ENCODE results near the gene ASPM.

DNA sequence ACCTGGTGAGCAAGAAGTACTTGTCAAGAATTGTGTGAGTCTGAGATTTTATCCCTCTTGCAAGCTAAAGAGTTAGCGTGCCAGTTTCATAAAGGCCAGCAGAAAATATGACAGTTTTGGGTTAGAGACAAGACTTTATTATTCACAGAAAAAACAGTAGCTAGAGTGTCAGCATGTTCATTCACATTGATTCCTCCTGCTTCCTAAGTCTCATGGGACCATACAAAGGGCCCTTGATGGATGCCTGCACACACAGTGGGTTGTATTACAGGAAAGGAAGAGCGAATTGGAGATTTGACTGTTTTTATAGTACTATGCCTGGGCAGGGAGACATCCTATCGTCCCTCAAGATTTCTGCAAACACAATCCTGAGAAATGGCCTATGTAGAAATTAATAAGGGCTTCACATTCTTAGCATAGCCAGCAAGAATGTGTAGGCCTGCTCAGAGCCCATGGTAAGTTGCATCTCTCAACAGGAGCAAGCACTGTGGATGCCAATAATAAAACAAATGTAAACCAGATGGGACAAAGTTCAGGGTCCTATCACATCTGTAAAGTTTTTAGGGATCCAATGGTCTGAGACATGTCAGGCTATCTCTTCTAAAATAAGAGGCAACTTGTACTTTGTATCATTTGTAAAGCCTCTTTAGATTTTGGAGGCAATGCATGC lies 4.0 kb upstream of the ASPM start:
- TF ChIP-seq ESRRG (CRISPR knock-in tag; IDR thresholded peaks at IDR 0.05) (no peak), ZNF70 (CRISPR knock-in tag; IDR thresholded peaks at IDR 0.05) (no peak), PPARA (CRISPR knock-in tag; IDR thresholded peaks at IDR 0.05; ENCODE audit: borderline replicate concordance) (no peak), ZFP3 (CRISPR knock-in tag; IDR thresholded peaks at IDR 0.05) (no peak), CSDC2 (CRISPR knock-in tag; IDR thresholded peaks at IDR 0.05) (no peak), RARB (CRISPR knock-in tag; IDR thresholded peaks at IDR 0.05) (no peak), OSR1 (CRISPR knock-in tag; IDR thresholded peaks at IDR 0.05) (no peak)
- TF ChIP-seq, protein P1, sequence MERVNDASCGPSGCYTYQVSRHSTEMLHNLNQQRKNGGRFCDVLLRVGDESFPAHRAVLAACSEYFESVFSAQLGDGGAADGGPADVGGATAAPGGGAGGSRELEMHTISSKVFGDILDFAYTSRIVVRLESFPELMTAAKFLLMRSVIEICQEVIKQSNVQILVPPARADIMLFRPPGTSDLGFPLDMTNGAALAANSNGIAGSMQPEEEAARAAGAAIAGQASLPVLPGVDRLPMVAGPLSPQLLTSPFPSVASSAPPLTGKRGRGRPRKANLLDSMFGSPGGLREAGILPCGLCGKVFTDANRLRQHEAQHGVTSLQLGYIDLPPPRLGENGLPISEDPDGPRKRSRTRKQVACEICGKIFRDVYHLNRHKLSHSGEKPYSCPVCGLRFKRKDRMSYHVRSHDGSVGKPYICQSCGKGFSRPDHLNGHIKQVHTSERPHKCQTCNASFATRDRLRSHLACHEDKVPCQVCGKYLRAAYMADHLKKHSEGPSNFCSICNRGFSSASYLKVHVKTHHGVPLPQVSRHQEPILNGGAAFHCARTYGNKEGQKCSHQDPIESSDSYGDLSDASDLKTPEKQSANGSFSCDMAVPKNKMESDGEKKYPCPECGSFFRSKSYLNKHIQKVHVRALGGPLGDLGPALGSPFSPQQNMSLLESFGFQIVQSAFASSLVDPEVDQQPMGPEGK (CRISPR knock-in tag; IDR thresholded peaks at IDR 0.05; ENCODE audit: borderline replicate concordance), result no peak
- TF ChIP-seq, protein P2, sequence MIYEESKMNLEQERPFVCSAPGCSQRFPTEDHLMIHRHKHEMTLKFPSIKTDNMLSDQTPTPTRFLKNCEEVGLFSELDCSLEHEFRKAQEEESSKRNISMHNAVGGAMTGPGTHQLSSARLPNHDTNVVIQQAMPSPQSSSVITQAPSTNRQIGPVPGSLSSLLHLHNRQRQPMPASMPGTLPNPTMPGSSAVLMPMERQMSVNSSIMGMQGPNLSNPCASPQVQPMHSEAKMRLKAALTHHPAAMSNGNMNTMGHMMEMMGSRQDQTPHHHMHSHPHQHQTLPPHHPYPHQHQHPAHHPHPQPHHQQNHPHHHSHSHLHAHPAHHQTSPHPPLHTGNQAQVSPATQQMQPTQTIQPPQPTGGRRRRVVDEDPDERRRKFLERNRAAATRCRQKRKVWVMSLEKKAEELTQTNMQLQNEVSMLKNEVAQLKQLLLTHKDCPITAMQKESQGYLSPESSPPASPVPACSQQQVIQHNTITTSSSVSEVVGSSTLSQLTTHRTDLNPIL (CRISPR knock-in tag; IDR thresholded peaks at IDR 0.05; ENCODE audit: low read depth), result no peak
- TF ChIP-seq, protein P3, sequence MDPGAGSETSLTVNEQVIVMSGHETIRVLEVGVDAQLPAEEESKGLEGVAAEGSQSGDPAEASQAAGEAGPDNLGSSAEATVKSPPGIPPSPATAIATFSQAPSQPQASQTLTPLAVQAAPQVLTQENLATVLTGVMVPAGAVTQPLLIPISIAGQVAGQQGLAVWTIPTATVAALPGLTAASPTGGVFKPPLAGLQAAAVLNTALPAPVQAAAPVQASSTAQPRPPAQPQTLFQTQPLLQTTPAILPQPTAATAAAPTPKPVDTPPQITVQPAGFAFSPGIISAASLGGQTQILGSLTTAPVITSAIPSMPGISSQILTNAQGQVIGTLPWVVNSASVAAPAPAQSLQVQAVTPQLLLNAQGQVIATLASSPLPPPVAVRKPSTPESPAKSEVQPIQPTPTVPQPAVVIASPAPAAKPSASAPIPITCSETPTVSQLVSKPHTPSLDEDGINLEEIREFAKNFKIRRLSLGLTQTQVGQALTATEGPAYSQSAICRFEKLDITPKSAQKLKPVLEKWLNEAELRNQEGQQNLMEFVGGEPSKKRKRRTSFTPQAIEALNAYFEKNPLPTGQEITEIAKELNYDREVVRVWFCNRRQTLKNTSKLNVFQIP (CRISPR knock-in tag; IDR thresholded peaks at IDR 0.05; ENCODE audit: borderline replicate concordance, low read depth), result no peak

Data from SK-N-SH treated with all-trans-retinoic acid at 6 μM for 48 hours (cell line).